ENCODE measurements around the gene PFKP.
A peak's percentile ranks its signal among the peaks of the same experiment; 100 is the strongest.

PFKP gene

GRCh38 chr10:3046210-3046779 lies 21.1 kb upstream of the PFKP start:
- DNase-seq (ENCODE audit: low read depth), result no peak
- no peak for TF ChIP-seq CTCF (IDR thresholded peaks at IDR 0.05; ENCODE audit: control insufficient read depth, insufficient read depth, low read depth, low read length, missing control alignments)
- H3K4me3 ChIP-seq (ENCODE audit: control insufficient read depth, low read depth, low read length), result peak overlapping the region; percentile 4; the same call in 1 of the 2 replicates

GRCh38 chr10:3046981-3047547 lies 20.3 kb upstream of the PFKP start:
- no peak for TF ChIP-seq CTCF (IDR thresholded peaks at IDR 0.05; ENCODE audit: control insufficient read depth, insufficient read depth, low read depth, low read length, missing control alignments)
- no peak for DNase-seq (ENCODE audit: low read depth)

GRCh38 chr10:3047596-3047995 lies 19.8 kb upstream of the PFKP start:
- TF ChIP-seq CTCF (IDR thresholded peaks at IDR 0.05; ENCODE audit: control insufficient read depth, insufficient read depth, low read depth, low read length, missing control alignments), result no peak
- DNase-seq (ENCODE audit: low read depth), result no peak
- H3K4me3 ChIP-seq (ENCODE audit: control insufficient read depth, low read depth, low read length), result no peak overlapping the region

More at GRCh38 chr10:3046981-3047547, 20.3 kb upstream of the PFKP start:
- no peak overlapping the region for H3K4me3 ChIP-seq (ENCODE audit: control insufficient read depth, low read depth, low read length)

- DNase-seq (ENCODE audit: low read depth), result peak; percentile 35
- TF ChIP-seq CTCF (IDR thresholded peaks at IDR 0.05; ENCODE audit: control insufficient read depth, insufficient read depth, low read depth, low read length, missing control alignments), result no peak
- no peak overlapping the region for H3K4me3 ChIP-seq (ENCODE audit: control insufficient read depth, low read depth, low read length)
Observed at GRCh38 chr10:3048119-3049019, 19.0 kb upstream of the PFKP start.

- no peak overlapping the region for H3K4me3 ChIP-seq (ENCODE audit: control insufficient read depth, low read depth, low read length)
- DNase-seq (ENCODE audit: low read depth), result no peak
- no peak for TF ChIP-seq CTCF (IDR thresholded peaks at IDR 0.05; ENCODE audit: control insufficient read depth, insufficient read depth, low read depth, low read length, missing control alignments)
Observed at GRCh38 chr10:3051692-3052091, 15.7 kb upstream of the PFKP start.

DNA sequence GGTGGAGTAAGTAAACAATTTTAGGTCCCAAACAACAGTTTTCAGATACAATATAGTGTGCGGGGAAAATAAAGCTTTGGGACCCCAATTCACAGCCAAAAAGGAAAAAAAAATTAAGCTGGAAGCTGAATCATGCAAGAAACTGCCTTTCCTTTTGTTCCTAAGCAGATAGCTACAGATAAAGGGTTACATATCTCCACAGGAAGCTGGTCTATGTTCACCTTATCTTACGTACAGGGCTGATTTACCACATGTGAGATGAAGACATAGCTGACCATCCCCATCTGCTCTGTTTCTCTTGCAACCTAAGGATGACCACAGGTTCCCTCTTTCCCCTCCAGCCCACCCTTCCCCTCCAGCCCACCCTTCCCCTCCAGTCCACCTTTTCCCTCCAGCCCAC lies 14.2 kb upstream of the PFKP start:
- TF ChIP-seq CTCF (IDR thresholded peaks at IDR 0.05; ENCODE audit: control insufficient read depth, insufficient read depth, low read depth, low read length, missing control alignments), result no peak
- no peak for DNase-seq (ENCODE audit: low read depth)
- H3K4me3 ChIP-seq (ENCODE audit: control insufficient read depth, low read depth, low read length), result no peak overlapping the region

All from AG09309 (cell line).